ENCODE results near the gene HOXA5.

Gene HOXA5

GRCh38 chr7:27151931-27152815 lies 8.7 kb upstream of the HOXA5 start, which contains the start of gene HOXA3:
TSS of gene HOXA3 (minus strand) at chr7:27152583. CDS start at chr7:27110640, 41,943 bp downstream.
- in situ Hi-C loops (cut with MboI; ENCODE audit: low sequenced_read_pairs), result loop anchor here (25.0 kb wide), 1 partner anchor 790 kb away; no protein-coding TSS in a partner anchor

DNA sequence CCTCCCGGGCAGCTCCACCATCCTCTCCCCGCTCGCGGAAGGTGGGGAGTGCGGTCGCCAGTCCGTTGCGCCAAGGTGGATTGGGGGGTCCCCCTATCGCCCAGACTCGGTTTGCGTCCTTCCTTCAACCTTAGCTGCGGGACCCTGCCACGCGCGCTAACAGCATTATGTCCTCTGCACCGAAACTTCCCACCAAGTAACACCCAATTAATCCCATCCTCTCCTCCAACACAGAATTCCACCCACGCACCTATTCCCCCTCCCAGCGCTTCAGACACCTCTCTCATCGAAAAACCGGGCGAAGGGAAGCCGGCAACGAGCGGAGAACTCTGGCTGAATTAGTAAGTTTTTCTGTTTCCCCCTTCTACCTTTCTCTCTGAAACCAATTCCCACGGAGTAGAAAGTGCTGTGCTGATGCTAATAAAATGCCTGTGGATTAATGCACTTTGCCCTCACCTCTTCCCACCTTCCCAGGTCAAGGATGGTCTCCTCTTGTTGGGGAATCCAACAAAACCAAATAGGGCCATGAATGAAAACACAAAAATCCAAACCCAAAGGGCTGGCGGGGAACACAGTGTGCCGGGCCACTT lies 8.0 kb upstream of the HOXA5 start:
- in situ Hi-C loops (cut with MboI; ENCODE audit: low sequenced_read_pairs), result loop anchor here (25.0 kb wide), 1 partner anchor 789 kb away; no protein-coding TSS in a partner anchor

- in situ Hi-C loops (cut with MboI; ENCODE audit: low sequenced_read_pairs), result loop anchor here (25.0 kb wide), 1 partner anchor 788 kb away; no protein-coding TSS in a partner anchor
Measured at GRCh38 chr7:27150568-27151340, 7.3 kb upstream of the HOXA5 start.

GRCh38 chr7:27149842-27150567 lies 6.5 kb upstream of the HOXA5 start:
- in situ Hi-C loops (cut with MboI; ENCODE audit: low sequenced_read_pairs), result loop anchor here (25.0 kb wide), 1 partner anchor 788 kb away; no protein-coding TSS in a partner anchor

DNA sequence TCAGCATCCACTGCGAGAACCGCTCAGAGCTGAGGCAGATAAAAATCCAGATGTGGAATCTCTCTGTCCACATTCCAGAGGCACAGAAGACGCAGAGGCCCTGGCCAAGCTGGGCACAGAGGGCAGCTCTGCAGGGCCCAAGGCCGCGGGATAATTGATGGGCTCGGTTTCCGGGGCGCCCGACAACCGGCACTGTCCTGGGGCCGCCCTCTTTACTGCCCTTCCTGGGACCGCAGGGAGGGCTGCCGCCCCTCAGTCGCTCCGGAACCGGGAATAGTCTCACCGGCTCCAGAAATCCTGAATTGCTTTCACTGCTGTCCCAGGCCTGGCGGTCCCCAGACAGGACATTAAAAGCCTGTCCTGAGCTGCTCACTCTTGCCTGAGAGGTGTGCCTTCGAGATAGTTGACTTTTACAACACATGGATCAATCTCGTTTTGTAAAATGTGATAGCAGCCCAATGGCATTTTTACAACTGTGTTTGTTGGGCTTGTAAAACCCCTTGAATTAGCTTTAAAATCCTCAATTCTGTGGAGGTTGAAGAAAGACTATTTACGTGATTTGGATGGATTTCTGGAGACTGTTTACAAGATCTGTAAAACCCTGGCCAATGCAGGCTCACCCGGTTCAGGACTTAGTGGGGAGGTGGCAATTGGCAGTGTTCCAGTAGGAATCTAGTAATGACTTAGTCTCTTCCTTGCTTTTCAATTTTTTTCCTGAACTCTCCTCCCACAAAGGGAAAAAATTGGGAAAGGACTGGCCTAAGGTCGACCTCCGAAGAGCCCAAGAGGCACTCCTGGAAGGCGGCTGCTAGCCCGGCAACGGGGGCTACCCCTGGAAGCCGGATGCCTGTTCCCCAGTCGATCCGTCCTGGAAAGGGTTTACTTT lies 5.5 kb upstream of the HOXA5 start:
- in situ Hi-C loops (cut with MboI; ENCODE audit: low sequenced_read_pairs), result no loop called here

DNA sequence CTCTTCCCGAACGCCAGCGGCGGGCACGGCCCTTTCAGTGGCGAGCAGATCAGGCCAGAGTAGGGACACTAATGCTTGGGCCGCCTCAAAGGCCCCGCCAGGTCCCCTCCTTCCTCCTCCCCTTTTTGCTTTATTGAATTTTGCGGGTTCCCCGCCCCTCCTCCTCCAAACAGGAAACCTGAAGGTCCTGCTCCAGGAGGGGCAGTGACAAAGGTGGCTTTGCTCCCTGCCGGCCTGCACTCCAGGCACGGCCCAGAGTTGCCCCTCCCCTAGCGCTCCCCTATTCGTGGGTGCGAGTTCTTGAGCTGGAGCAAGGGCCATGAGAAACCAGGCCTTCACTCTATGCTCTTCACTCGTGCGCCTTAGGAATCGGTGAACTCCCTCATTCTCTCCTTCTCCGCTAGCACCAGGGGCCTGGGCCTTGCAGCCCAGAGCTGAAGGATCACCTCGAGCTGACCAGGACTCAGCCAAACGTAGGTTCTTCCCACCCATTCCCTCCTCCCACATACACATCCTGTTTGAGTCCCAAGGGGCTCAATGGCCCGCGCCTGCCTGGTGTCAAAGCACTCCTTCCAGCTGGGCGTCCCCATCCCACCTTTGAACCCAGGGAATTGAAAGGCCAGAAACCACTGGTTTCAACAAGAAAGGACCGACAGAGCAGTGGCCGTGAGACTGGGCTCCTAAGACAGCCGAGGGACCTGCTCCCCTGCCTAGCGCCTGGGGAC lies 4.7 kb upstream of the HOXA5 start:
- in situ Hi-C loops (cut with MboI; ENCODE audit: low sequenced_read_pairs), result no loop called here

DNA sequence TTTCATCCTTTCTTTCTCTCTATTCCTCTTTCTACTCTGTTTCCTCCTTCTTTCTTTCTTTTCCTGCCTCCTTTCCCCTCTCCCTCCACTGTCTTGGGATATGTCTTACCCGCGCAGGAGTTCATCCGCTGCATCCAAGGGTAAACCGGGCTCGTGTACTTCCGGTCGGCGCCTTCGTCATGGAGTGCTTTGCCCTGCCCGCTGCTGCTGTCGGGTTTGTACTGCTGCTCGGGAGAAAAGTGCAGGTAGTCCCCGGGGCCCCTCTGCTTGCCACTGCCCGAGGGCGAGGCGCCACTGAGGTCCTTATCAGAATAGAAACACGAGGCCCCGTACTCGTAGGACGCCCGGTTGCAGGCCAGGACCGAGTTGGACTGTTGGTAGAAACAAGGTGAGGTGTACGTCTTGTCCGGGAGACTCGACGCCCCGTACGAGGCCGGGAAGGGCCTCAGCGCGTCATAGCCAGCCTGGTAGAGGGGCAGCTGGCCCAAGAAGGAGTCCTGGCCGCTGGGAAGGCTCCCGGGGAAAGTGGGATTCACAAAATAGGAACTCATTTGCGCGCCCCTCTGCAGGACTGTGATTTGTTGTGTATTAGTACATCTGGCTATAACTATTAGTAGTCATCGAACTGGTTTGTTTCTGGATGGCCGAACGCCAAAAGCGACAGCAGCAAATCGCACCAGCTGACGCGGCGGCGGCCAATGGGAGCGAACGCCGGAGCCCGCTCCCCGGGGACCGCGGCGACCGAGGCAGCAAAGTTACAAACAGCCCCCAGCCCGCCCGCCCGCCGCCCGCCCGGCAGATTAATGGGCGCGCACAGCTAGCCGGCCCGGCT lies 3.9 kb upstream of the HOXA5 start, which contains the start of gene HOXA6:
Gene HOXA6 (minus strand): TSS at position 576 of the 832 bp plus-strand sequence. CDS start 25 bp downstream, at position 551.
- in situ Hi-C loops (cut with MboI; ENCODE audit: low sequenced_read_pairs), result no loop called here

DNA sequence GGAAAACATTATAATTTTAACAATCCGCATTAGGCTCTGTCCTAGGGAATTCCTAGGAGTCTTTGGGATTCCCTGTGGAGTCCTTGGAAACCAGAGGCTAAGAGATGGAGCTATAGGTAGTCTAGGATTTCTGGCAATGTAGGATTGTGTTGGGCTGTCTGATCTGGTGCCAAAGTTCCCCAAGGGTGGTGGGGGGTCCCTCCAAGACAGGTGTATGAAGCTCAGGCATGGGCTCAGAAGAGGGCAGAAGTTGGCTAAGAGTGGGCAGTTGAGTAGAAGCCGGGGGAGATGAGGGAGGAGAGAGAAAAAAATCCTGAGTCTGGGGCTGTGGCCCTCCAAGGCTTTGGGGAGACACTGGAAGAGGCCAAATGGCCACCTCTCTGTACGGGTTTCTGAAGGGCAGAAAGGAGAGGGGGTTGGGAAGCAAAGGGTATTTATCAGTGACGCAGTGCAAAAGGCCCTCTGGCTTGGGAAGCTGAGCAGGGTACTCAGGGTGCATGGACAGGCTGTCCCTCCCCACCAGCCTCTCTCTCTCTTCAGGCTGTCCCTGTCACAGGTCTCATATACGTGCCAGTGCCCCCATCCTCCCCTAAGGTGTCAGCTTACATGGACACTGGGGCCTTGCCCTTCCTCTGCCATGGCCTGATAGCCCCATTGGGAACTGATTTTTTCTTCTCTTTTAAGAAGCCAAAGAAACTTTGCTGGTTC lies 3.2 kb upstream of the HOXA5 start:
- in situ Hi-C loops (cut with MboI; ENCODE audit: low sequenced_read_pairs), result no loop called here

GRCh38 chr7:27145914-27146412 lies 2.5 kb upstream of the HOXA5 start:
- in situ Hi-C loops (cut with MboI; ENCODE audit: low sequenced_read_pairs), result no loop called here

- in situ Hi-C loops (cut with MboI; ENCODE audit: low sequenced_read_pairs), result no loop called here
Measured at GRCh38 chr7:27145165-27145913, 1.9 kb upstream of the HOXA5 start.

DNA sequence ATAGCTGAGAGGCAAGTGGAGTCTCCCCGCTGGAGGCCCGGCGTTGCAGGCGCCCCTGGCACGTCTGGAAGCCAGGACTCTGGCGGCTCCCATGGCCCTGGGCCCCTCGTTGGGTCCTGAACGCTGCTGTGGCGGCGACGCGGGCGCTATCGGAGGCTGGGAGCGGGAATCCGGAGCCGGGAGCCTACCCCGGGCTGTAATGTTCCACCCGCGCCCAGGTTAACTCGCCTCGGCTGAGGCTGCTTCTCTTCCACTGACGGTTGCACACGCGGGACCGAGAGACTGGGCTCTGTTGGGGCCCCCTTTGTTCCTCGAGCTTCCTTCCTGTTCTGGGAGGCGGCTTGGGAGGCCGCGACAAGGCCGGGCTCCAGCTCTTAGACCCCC lies 1.3 kb upstream of the HOXA5 start:
- in situ Hi-C loops (cut with MboI; ENCODE audit: low sequenced_read_pairs), result no loop called here

DNA sequence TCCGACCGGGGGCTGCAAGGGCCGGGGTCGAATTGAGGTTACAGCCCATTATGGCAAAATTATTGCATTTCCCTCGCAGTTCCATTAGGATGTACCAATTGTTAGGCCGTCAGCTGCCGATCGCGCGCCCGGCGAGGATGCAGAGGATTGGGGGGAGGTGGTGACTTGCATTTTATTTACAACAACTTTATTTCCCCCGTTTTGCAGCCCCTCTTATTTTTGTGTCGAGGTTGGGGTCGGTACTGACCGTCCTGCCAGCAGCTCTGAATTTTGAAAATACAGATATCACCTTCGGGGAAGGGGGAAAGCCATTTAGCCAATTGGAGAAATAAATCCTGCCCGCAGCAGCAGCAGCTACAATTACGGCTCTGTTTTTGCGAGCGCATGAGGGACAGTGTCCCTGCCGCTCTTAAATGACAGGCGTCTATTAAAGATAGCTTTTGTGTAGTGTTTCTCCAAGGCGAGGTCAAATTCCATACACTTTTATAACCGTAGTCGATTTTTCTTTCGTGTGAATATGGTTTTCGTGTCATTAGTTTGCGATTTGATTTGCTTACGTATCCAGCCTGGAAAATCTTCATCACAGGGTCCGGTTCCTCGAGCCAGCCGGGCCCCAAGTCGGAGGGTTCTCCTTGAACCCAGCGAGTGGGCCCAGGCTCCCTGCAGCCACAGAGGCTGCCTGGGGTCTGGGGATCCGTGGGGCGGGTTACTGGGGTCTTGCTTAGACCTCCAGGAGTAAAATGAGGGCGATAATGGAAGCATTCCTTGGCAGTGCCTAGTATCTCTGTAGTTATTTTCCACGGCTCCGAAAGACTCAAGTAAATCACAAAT lies 684 bp upstream of the HOXA5 start:
- in situ Hi-C loops (cut with MboI; ENCODE audit: low sequenced_read_pairs), result no loop called here

GRCh38 chr7:27142580-27143022 lies 880 bp downstream of the HOXA5 start:
- in situ Hi-C loops (cut with MboI; ENCODE audit: low sequenced_read_pairs), result no loop called here

GRCh38 chr7:27141923-27142579 lies 1.4 kb downstream of the HOXA5 start:
- in situ Hi-C loops (cut with MboI; ENCODE audit: low sequenced_read_pairs), result no loop called here
